Vagina (tissue), 2 donors: ENCODE measurements around the gene RAB4B.

Source experiments
- POLR2A ChIP-seq, 2 donors: fragments of 450-650 bp; IDR thresholded peaks; one replicate each; pipeline ENCODE4 v1.6.1; 2017; ENCODE audit warnings: antibody characterized with exemption in 2 of 2, mild to moderate bottlenecking in 2 of 2, moderate library complexity in 2 of 2
- POLR2AphosphoS5 ChIP-seq, 2 donors: sonication (generic); formaldehyde crosslinking; IDR thresholded peaks; one replicate each; pipeline ENCODE4 v1.9.0; 2017; ENCODE audit warnings: antibody characterized with exemption in 2 of 2, mild to moderate bottlenecking in 2 of 2, low read depth in 1 of 2; ENCODE audit not compliant: insufficient read depth in 1 of 2
- TF ChIP-seq, protein P1 (sequence below), 3 experiments: fragments of 450-650 bp in 2 of 3; fragments of 200-600 bp in 1 of 3; sonication (generic) in 1 of 3; IDR thresholded peaks; one replicate each; pipeline ENCODE4 v1.5.1; 2017 to 2019; ENCODE audit warnings: antibody characterized with exemption in 3 of 3, mild to moderate bottlenecking in 2 of 3, moderate library complexity in 2 of 3

DNA sequence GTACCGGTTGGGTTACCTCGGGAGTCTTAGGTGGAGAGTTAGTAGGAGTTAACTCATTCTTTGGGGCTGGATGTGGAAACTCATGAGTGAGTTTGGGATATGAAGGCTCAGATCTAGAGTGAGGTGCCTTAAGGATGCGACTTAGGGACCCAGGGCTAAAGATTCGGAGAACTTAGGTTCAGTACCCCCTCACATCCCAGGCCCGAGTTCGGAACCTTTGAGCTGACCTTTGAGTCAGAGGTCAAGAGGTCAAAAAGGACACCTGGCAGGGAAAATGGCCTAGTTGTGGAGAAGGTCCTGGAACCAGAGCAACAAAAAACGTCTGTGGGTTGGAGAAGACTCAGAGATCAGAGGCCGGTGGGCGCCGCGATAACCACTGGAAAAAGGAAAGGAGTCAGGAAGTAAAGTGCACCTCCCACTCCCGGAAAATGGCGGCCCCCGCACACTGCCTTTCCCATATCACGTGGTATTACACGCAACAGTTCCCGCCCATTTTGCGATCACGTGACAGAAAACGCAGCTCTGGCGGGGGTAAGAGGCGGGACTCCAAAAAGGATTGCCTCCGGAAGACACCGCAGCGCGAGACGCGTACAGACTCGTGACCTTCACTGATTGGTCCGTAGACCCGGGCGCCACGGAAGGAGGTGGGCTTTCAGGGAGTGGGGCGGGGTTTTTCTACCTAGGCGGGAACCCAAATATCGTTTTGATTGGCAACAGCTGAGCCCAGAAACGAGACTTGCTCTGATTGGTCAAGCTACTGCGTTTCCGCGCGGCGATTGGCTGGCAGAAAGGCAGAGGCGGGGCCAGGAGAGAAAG is 27.8 kb upstream of the RAB4B start, which contains the start of gene ACTMAP:
- TF ChIP-seq, protein P1, sequence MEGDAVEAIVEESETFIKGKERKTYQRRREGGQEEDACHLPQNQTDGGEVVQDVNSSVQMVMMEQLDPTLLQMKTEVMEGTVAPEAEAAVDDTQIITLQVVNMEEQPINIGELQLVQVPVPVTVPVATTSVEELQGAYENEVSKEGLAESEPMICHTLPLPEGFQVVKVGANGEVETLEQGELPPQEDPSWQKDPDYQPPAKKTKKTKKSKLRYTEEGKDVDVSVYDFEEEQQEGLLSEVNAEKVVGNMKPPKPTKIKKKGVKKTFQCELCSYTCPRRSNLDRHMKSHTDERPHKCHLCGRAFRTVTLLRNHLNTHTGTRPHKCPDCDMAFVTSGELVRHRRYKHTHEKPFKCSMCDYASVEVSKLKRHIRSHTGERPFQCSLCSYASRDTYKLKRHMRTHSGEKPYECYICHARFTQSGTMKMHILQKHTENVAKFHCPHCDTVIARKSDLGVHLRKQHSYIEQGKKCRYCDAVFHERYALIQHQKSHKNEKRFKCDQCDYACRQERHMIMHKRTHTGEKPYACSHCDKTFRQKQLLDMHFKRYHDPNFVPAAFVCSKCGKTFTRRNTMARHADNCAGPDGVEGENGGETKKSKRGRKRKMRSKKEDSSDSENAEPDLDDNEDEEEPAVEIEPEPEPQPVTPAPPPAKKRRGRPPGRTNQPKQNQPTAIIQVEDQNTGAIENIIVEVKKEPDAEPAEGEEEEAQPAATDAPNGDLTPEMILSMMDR (IDR thresholded peaks at IDR 0.05), result no peak
- peak; percentile 63 to 93 for TF ChIP-seq POLR2AphosphoS5 (IDR thresholded peaks at IDR 0.05; ENCODE audit: insufficient read depth in 1 of 2, low read depth in 1 of 2)
- TF ChIP-seq POLR2A (IDR thresholded peaks at IDR 0.05), result peak; percentile 76 to 88
